GM18870 (cell line): ENCODE data around the gene PCDHA9.
"Not testable (repeated sequence)": the region's sequence is repeated elsewhere in the genome, so short reads cannot be mapped to it uniquely, and the experiment has no call there.

Experiments used
- ATAC-seq: cut with Tn5 transposase; IDR thresholded peaks from one replicate; pipeline ENCODE4 v1.9.1; 2021; ENCODE audit warnings: moderate library complexity; ENCODE audit not compliant: unreplicated experiment

The PCDHA9 gene

DNA sequence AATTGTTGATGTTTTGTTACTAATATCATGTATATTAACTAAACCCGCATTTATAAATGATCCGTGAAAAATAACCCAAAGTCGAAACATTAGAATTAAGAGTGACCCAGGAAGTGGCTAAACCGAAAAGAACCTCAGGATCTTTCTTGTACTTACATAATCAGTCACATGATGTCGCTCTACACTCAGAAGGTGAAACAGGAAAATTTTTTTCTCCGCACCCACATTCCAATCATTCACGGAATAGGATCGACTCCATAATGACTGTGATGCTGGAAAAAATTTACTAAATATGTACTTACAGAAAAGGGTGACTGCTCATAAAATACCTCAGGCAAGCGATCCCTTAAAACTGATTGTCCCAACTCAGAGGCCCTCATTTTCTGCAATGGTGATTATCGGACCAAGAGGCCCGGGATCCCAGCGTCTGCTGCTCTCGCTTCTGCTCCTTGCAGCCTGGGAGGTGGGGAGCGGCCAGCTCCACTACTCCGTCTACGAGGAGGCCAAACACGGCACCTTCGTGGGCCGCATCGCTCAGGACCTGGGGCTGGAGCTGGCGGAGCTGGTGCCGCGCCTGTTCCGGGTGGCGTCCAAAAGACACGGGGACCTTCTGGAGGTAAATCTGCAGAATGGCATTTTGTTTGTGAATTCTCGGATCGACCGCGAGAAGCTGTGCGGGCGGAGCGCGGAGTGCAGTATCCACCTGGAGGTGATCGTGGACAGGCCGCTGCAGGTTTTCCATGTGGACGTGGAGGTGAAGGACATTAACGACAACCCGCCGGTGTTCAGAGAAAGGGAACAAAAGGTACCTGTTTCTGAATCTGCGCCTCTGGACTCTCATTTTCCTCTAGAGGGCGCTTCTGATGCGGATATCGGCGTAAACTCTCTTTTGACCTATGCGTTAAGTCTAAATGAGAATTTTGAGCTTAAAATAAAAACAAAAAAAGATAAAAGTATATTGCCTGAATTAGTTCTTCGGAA, 27.2 kb downstream of the PCDHA9 start, which contains the start of gene PCDHA12:
Gene PCDHA12, plus strand, starts transcription at position 224 of the 981 bp plus-strand sequence. Its CDS starts 165 bp downstream, at position 389.
- ATAC-seq = no peak

DNA sequence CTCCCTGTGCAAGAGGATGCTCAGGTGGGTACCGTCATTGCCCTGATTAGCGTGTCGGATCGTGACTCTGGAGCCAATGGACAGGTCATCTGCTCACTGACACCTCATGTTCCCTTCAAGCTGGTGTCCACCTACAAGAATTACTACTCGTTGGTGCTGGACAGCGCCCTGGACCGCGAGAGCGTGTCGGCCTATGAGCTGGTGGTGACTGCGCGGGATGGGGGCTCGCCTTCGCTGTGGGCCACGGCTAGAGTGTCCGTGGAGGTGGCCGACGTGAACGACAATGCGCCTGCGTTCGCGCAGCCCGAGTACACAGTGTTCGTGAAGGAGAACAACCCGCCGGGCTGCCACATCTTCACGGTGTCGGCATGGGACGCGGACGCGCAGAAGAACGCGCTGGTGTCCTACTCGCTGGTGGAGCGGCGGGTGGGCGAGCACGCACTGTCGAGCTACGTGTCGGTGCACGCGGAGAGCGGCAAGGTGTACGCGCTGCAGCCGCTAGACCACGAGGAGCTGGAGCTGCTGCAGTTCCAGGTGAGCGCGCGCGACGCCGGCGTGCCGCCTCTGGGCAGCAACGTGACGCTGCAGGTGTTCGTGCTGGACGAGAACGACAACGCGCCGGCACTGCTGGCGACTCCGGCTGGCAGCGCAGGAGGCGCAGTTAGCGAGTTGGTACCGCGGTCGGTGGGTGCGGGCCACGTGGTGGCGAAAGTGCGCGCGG, 28.5 kb downstream of the PCDHA9 start:
- not testable (repeated sequence) for ATAC-seq

DNA sequence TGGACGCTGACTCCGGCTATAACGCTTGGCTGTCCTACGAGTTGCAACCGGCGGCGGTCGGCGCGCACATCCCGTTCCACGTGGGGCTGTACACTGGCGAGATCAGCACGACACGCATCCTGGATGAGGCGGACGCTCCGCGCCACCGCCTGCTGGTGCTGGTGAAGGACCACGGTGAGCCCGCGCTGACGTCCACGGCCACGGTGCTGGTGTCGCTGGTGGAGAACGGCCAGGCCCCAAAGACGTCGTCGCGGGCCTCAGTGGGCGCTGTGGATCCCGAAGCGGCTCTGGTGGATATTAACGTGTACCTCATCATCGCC, 29.0 kb downstream of the PCDHA9 start:
- ATAC-seq = no peak

DNA sequence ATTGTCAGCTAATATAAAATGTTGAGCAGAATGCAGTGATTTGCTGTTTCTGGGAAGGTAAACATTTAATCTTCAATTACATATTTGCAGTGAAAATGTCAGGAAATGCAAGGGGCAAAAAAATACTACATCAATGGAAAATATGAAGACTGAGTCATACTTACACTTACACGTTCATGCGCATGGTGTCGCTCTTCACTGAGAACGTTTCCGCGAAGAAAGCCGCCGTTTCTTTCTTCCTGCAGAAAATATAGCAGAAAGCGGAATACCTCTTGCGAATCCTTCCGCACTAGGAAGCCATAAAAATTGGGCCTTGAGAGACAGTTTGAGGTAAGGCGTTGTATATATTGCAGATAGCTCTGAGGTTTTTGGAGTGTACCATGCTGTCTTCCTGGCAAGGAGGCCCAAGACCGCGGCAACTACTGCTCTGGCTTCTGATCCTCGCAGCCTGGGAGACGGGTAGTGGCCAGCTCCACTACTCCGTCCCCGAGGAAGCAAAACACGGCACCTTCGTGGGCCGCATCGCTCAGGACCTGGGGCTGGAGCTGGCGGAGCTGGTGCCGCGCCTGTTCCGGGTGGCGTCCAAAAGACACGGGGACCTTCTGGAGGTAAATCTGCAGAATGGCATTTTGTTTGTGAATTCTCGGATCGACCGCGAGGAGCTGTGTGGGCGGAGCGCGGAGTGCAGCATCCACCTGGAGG, 33.9 kb downstream of the PCDHA9 start, which contains the start of gene PCDHA13:
Gene PCDHA13, plus strand, starts transcription at position 236 of the 702 bp plus-strand sequence. Its CDS starts 145 bp downstream, at position 381.
- no peak for ATAC-seq

DNA sequence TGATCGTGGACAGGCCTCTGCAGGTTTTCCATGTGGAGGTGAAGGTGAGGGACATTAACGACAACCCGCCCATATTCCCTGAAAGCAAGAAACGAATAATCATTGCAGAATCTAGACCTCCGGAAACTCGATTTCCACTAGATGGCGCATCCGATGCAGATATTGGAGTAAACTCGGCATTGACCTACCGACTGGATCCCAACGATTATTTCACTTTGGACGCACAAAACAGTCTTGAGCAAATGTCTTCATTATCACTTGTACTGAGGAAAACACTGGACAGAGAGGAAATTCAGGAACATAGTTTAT, 34.4 kb downstream of the PCDHA9 start:
- ATAC-seq = no peak

DNA sequence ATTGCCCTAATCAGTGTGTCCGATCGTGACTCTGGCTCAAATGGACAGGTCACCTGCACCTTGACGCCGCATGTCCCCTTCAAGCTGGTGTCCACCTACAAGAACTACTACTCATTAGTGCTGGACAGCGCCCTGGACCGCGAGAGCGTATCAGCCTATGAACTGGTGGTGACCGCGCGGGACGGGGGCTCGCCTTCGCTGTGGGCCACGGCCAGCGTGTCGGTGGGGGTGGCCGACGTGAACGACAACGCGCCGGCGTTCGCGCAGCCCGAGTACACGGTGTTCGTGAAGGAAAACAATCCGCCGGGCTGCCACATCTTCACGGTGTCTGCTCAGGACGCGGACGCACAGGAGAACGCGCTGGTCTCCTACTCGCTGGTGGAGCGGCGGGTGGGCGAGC, 35.2 kb downstream of the PCDHA9 start:
- no peak for ATAC-seq

DNA sequence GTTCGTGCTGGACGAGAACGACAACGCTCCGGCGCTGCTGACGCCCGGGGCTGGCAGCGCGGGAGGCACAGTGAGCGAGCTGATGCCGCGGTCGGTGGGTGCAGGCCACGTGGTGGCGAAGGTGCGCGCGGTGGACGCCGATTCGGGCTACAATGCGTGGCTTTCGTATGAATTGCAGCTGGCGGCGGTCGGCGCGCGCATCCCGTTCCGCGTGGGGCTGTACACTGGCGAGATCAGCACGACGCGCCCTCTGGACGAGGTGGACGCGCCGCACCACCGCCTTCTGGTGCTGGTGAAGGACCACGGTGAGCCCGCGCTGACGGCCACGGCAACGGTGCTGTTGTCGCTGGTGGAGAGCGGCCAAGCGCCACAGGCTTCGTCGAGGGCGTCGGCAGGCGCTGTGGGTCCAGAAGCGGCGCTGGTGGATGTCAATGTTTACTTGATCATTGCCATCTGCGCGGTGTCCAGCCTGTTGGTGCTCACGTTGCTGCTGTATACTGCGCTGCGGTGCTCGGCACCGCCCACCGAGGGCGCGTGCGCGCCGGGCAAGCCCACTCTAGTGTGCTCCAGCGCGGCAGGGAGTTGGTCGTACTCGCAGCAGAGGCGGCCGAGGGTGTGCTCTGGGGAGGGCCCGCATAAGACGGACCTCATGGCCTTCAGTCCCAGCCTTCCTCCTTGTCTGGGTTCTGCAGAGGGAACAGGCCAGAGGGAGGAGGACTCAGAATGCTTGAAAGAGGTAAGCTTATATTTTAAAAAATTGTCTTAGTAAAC, 35.9 kb downstream of the PCDHA9 start:
- no peak for ATAC-seq
